Gastroesophageal sphincter (tissue), 4 donors: ENCODE results near the gene KCNE4. TPM values are rescaled to one million over a fixed set of nuclear protein-coding genes. Genes with fewer than 3 reads are reported as not detected.

ENCODE experiments used
- ATAC-seq: fragments of 150-250 bp; one replicate; pipeline ENCODE4 v1.9.1; 2016; ENCODE audit warnings: mild to moderate bottlenecking, moderate library complexity
- H3K27ac ChIP-seq, 4 donors: fragments of 200-600 bp; sonication (generic) in 3 of 4; 1 replicate in 3 of 4; 2 replicates in 1 of 4; pipeline ENCODE4 v1.5.1; 2016 to 2019
- H3K27me3 ChIP-seq: fragments of 200-600 bp; sonication (generic); one replicate; pipeline ENCODE4 v1.5.1; 2019
- H3K36me3 ChIP-seq, 2 donors: fragments of 200-600 bp; sonication (generic); one replicate each; pipeline ENCODE4 v1.5.1; 2019; ENCODE audit warnings: control low read depth in 1 of 2
- H3K4me1 ChIP-seq, 3 donors: fragments of 200-600 bp; sonication (generic); 1 replicate in 2 of 3; 2 replicates in 1 of 3; pipeline ENCODE4 v1.5.1; 2016 to 2019; ENCODE audit warnings: control low read depth in 2 of 3
- H3K4me3 ChIP-seq, 2 donors: fragments of 200-600 bp; sonication (generic); one replicate each; pipeline ENCODE4 v1.5.1; 2019; ENCODE audit warnings: mild to moderate bottlenecking in 1 of 2, moderate library complexity in 1 of 2
- H3K9me3 ChIP-seq, 3 donors: fragments of 200-600 bp; sonication (generic); one replicate each; pipeline ENCODE4 v1.5.1; 2017 to 2019; ENCODE audit warnings: control low read depth in 2 of 3
- CTCF ChIP-seq, 4 experiments: fragments of 200-600 bp in 2 of 4; fragments of 450-650 bp in 2 of 4; sonication (generic) in 1 of 4; IDR thresholded peaks; one replicate each; pipeline ENCODE4 v1.5.1; 2017 to 2019; ENCODE audit warnings: antibody characterized with exemption in 4 of 4, mild to moderate bottlenecking in 2 of 4, moderate library complexity in 2 of 4
- EP300 ChIP-seq: sonication (generic); formaldehyde crosslinking; IDR thresholded peaks from one replicate; pipeline ENCODE4 v1.6.1; 2017; ENCODE audit warnings: antibody characterized with exemption, mild to moderate bottlenecking
- POLR2A ChIP-seq, 2 donors: fragments of 450-650 bp; IDR thresholded peaks; one replicate each; pipeline ENCODE4 v1.6.1; 2017; ENCODE audit warnings: antibody characterized with exemption in 2 of 2, mild to moderate bottlenecking in 2 of 2, moderate library complexity in 1 of 2
- POLR2AphosphoS5 ChIP-seq: sonication (generic); formaldehyde crosslinking; IDR thresholded peaks from one replicate; pipeline ENCODE4 v1.6.1; 2017; ENCODE audit warnings: antibody characterized with exemption
- WGBS, 2 donors: methylation state at CpG; one replicate each; pipeline ENCODE4 v1.1.5; 2018; ENCODE audit warnings: low coverage in 1 of 2; 5-methylcytosine and 5-hydroxymethylcytosine counted together
- total RNA-seq, 4 donors: library from RNA; depleted of rRNA; stranded (reverse); fragments of >200 nt; gene quantifications; one replicate each; pipeline ENCODE4 v1.1.0, GENCODE V29; 2016

The KCNE4 gene
- total RNA-seq, 4 donors from 2014 or later = 13.0 to 24.8 (median 20.0) TPM

- Histone ChIP-seq H3K4me3 (no peak overlapping the region), H3K36me3 (no peaks in the 10 kb centered on the region), H3K4me1 (peaks cover 4 to 32% (median 8%) of the 10 kb centered on the region in 3 donors), H3K27me3 (no peaks in the 10 kb centered on the region), H3K9me3 (no peaks in the 10 kb centered on the region), H3K27ac (no peak overlapping the region)
- no peak for ATAC-seq
- no peak for TF ChIP-seq POLR2AphosphoS5
- TF ChIP-seq POLR2A (IDR thresholded peaks at IDR 0.05) = no peak
- no peak for TF ChIP-seq CTCF (IDR thresholded peaks at IDR 0.05)
- TF ChIP-seq EP300 = no peak
- WGBS, 2 donors = 64 to 84% methylated on average over 2 to 7 of the region's 7 CpGs
Measured at GRCh38 chr2:223043164-223043941, 8.6 kb upstream of the KCNE4 start.

GRCh38 chr2:223044092-223044836, 7.7 kb upstream of the KCNE4 start:
- no peaks in the 10 kb centered on the region for H3K9me3 ChIP-seq
- no peak overlapping the region for H3K4me3 ChIP-seq
- 68 to 75% methylated on average over 2 of the region's 12 CpGs for WGBS, 2 donors
- no peaks in the 10 kb centered on the region for H3K36me3 ChIP-seq
- no peaks in the 10 kb centered on the region for H3K27me3 ChIP-seq
- TF ChIP-seq CTCF (IDR thresholded peaks at IDR 0.05) = no peak
- no peak for TF ChIP-seq POLR2A (IDR thresholded peaks at IDR 0.05)
- TF ChIP-seq POLR2AphosphoS5 = no peak
- TF ChIP-seq EP300 = no peak
- no peak overlapping the region for H3K27ac ChIP-seq
- no peak for ATAC-seq
- peaks cover 4 to 32% (median 8%) of the 10 kb centered on the region in 3 donors for H3K4me1 ChIP-seq

GRCh38 chr2:223044916-223045700, 6.9 kb upstream of the KCNE4 start:
- Histone ChIP-seq H3K27ac (no peak overlapping the region), H3K9me3 (no peaks in the 10 kb centered on the region), H3K4me3 (no peak overlapping the region), H3K27me3 (no peaks in the 10 kb centered on the region), H3K36me3 (no peaks in the 10 kb centered on the region), H3K4me1 (peaks cover 4 to 39% (median 8%) of the 10 kb centered on the region in 3 donors)
- TF ChIP-seq POLR2AphosphoS5 (no peak), POLR2A (IDR thresholded peaks at IDR 0.05) (no peak), EP300 (no peak), CTCF (IDR thresholded peaks at IDR 0.05) (no peak)
- ATAC-seq = no peak
- WGBS, 2 donors = 98 to 100% methylated on average over 1 to 5 of the region's 5 CpGs

GRCh38 chr2:223046470-223047040, 5.4 kb upstream of the KCNE4 start:
- H3K27ac ChIP-seq = peak overlapping the region; percentile 68 to 84 (median 78)
- no peaks in the 10 kb centered on the region for H3K27me3 ChIP-seq

More at GRCh38 chr2:223046470-223047040, 5.4 kb upstream of the KCNE4 start:
- ATAC-seq = no peak
- H3K4me3 ChIP-seq = no peak overlapping the region
- peaks cover 9 to 46% (median 18%) of the 10 kb centered on the region in 3 donors for H3K4me1 ChIP-seq
- WGBS, 2 donors = 92 to 100% methylated on average over 1 to 2 of the region's 2 CpGs
- H3K36me3 ChIP-seq = no peaks in the 10 kb centered on the region
- no peaks in the 10 kb centered on the region for H3K9me3 ChIP-seq
- no peak for TF ChIP-seq POLR2A (IDR thresholded peaks at IDR 0.05)
